Panc1 (cell line): ENCODE measurements around the gene RAD21L1. TPM values are rescaled to one million over a fixed set of nuclear protein-coding genes. Genes with fewer than 3 reads are reported as not detected.

ENCODE experiments used
- ATAC-seq: fragments of 200-7000 bp; cut with Tn5 transposase; 2 replicates; pipeline ENCODE4 v1.9.1; 2020; ENCODE audit warnings: mild to moderate bottlenecking, moderate library complexity
- BruUV-seq: library from RNA; stranded (reverse); fragments of 400-500 nt; replicated peaks from 2 replicates; lab custom pipeline; 2021; lab: Mats Ljungman, UMichigan
- CTCF ChIA-PET: fragments of 300-600 bp; sonication (Branson Sonifier 250); formaldehyde crosslinking; loops from one replicate; lab custom pipeline; 2022; ENCODE audit warnings: antibody characterized with exemption; lab: Charles Lee
- POLR2A ChIA-PET: fragments of 300-600 bp; sonication (Branson Sonifier 250); formaldehyde crosslinking; loops from one replicate; lab custom pipeline; 2022; ENCODE audit warnings: antibody characterized with exemption; lab: Charles Lee
- DNase-seq: peaks from one replicate; pipeline ENCODE4 v3.0.0-alpha.2; 2010; ENCODE audit warnings: low read depth, low spot score
- H3K27ac ChIP-seq: 2 replicates; pipeline ENCODE4 v1.5.1; 2011; ENCODE audit warnings: mild to moderate bottlenecking, low read length, inconsistent platforms
- H3K27me3 ChIP-seq: fragments of 200-500 bp; sonication (Bioruptor generic); 2 replicates; pipeline ENCODE4 v1.6.0; 2014; ENCODE audit warnings: low read length, inconsistent platforms; ENCODE audit not compliant: control insufficient read depth, insufficient read depth
- H3K36me3 ChIP-seq: fragments of 200-500 bp; sonication (Bioruptor generic); 2 replicates; pipeline ENCODE4 v1.5.1; 2014; ENCODE audit warnings: inconsistent platforms, mild to moderate bottlenecking, low read length, moderate library complexity; ENCODE audit not compliant: control insufficient read depth, insufficient read depth
- H3K4me1 ChIP-seq: 2 replicates; pipeline ENCODE4 v1.5.1; 2011; ENCODE audit warnings: inconsistent platforms, mild to moderate bottlenecking, low read length, moderate library complexity; ENCODE audit not compliant: control insufficient read depth, insufficient read depth
- H3K4me3 ChIP-seq, 2 experiments: 2 replicates each; pipeline ENCODE4 v1.5.1; 2011 to 2012; ENCODE audit warnings: low read depth in 2 of 2, low read length in 2 of 2, mild to moderate bottlenecking in 2 of 2, inconsistent platforms in 1 of 2, moderate library complexity in 1 of 2
- H3K9me3 ChIP-seq: fragments of 200-500 bp; sonication (Bioruptor generic); 2 replicates; pipeline ENCODE4 v1.5.1; 2014; ENCODE audit warnings: low read depth, mild to moderate bottlenecking, inconsistent platforms, low read length, moderate library complexity; ENCODE audit not compliant: control insufficient read depth, insufficient read depth
- POLR2AphosphoS5 ChIP-seq: IDR thresholded peaks from 2 replicates; pipeline ENCODE4 v1.6.1; 2012; ENCODE audit warnings: mild to moderate bottlenecking, low read depth, low read length, moderate library complexity
- SIN3A ChIP-seq: IDR thresholded peaks from 2 replicates; pipeline ENCODE4 v1.6.1; 2012; ENCODE audit warnings: low read depth, mild to moderate bottlenecking, low read length, moderate library complexity, borderline replicate concordance; ENCODE audit not compliant: insufficient read depth
- TCF7L2 ChIP-seq: IDR thresholded peaks from 2 replicates; pipeline ENCODE4 v1.6.1; 2011; ENCODE audit warnings: mild to moderate bottlenecking, low read depth, low read length, inconsistent platforms
- in situ Hi-C: cut with HindIII; loops from 2 replicates; pipeline ENCODE4 v1.10.0; 2016; ENCODE audit warnings: low sequenced_read_pairs, low pct_unique_long_range_greater_than_20kb
- intact Hi-C: fragments of 100-400 bp; cut with micrococcal nuclease; formaldehyde crosslinking; loops from one replicate; pipeline ENCODE4 v1.10.0; 2022; ENCODE audit not compliant: unreplicated experiment
- total RNA-seq: library from RNA; stranded (reverse); gene quantifications from one replicate; pipeline ENCODE4 v1.2.1, GENCODE V29; 2021; ENCODE audit not compliant: unreplicated experiment
- TF ChIP-seq, protein P1 (sequence below): fragments of 450-650 bp; IDR thresholded peaks from 2 replicates; pipeline ENCODE4 v1.5.1; 2017; ENCODE audit warnings: mild to moderate bottlenecking
- TF ChIP-seq, protein P2 (sequence below), 2 experiments: IDR thresholded peaks; 2 replicates each; pipeline ENCODE4 v1.6.1; 2011 to 2012; ENCODE audit warnings: low read depth in 2 of 2, control low read depth in 1 of 2, low read length in 1 of 2, mild to moderate bottlenecking in 1 of 2, moderate library complexity in 1 of 2; ENCODE audit not compliant: insufficient read depth in 1 of 2

Gene RAD21L1
- total RNA-seq, 1 experiment from 2014 or later, result 1.0 TPM

DNA sequence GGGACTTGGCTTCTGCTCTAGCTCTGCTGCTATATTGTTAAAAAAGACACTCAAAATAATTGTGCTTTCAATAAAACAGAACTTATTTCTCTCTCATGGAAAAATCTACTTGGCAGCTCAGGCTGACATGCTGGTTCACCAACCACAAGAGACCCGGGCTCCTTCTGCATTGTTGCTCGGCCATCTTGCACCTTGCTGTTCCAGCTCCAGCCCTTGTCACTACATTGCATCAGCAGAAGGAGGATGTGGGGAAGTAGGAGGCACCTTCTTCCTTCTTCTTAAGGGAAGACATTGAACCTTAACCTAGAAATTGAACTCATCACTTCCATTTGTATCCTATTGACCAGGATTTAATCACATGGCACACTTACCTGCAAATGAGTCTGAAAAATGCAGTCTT lies 29.2 kb upstream of the RAD21L1 start:
- H3K9me3 ChIP-seq, result no peaks in the 10 kb centered on the region
- H3K27ac ChIP-seq, result no peak overlapping the region
- POLR2A ChIA-PET, result no interaction called here
- no peak for ATAC-seq
- H3K27me3 ChIP-seq, result 0 out of 2 replicates have a peak, but pooled peaks cover 2% of the 10 kb centered on the region
- H3K4me3 ChIP-seq, result no peak overlapping the region
- TF ChIP-seq SIN3A (no peak), POLR2AphosphoS5 (no peak), TCF7L2 (no peak)
- TF ChIP-seq, protein P1, sequence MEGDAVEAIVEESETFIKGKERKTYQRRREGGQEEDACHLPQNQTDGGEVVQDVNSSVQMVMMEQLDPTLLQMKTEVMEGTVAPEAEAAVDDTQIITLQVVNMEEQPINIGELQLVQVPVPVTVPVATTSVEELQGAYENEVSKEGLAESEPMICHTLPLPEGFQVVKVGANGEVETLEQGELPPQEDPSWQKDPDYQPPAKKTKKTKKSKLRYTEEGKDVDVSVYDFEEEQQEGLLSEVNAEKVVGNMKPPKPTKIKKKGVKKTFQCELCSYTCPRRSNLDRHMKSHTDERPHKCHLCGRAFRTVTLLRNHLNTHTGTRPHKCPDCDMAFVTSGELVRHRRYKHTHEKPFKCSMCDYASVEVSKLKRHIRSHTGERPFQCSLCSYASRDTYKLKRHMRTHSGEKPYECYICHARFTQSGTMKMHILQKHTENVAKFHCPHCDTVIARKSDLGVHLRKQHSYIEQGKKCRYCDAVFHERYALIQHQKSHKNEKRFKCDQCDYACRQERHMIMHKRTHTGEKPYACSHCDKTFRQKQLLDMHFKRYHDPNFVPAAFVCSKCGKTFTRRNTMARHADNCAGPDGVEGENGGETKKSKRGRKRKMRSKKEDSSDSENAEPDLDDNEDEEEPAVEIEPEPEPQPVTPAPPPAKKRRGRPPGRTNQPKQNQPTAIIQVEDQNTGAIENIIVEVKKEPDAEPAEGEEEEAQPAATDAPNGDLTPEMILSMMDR, result no peak
- TF ChIP-seq, protein P2, sequence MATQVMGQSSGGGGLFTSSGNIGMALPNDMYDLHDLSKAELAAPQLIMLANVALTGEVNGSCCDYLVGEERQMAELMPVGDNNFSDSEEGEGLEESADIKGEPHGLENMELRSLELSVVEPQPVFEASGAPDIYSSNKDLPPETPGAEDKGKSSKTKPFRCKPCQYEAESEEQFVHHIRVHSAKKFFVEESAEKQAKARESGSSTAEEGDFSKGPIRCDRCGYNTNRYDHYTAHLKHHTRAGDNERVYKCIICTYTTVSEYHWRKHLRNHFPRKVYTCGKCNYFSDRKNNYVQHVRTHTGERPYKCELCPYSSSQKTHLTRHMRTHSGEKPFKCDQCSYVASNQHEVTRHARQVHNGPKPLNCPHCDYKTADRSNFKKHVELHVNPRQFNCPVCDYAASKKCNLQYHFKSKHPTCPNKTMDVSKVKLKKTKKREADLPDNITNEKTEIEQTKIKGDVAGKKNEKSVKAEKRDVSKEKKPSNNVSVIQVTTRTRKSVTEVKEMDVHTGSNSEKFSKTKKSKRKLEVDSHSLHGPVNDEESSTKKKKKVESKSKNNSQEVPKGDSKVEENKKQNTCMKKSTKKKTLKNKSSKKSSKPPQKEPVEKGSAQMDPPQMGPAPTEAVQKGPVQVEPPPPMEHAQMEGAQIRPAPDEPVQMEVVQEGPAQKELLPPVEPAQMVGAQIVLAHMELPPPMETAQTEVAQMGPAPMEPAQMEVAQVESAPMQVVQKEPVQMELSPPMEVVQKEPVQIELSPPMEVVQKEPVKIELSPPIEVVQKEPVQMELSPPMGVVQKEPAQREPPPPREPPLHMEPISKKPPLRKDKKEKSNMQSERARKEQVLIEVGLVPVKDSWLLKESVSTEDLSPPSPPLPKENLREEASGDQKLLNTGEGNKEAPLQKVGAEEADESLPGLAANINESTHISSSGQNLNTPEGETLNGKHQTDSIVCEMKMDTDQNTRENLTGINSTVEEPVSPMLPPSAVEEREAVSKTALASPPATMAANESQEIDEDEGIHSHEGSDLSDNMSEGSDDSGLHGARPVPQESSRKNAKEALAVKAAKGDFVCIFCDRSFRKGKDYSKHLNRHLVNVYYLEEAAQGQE (IDR thresholded peaks at IDR 0.05; ENCODE audit: insufficient read depth in 1 of 2, low read depth in 2 of 2, low read length in 1 of 2), result no peak
- CTCF ChIA-PET, result no interaction called here
- DNase-seq, result no peak
- BruUV-seq, result no TSS peak
- no peaks in the 10 kb centered on the region for H3K4me1 ChIP-seq
- in situ Hi-C loops (no loop called here), intact Hi-C loops (no loop called here)
- H3K36me3 ChIP-seq, result no peaks in the 10 kb centered on the region

DNA sequence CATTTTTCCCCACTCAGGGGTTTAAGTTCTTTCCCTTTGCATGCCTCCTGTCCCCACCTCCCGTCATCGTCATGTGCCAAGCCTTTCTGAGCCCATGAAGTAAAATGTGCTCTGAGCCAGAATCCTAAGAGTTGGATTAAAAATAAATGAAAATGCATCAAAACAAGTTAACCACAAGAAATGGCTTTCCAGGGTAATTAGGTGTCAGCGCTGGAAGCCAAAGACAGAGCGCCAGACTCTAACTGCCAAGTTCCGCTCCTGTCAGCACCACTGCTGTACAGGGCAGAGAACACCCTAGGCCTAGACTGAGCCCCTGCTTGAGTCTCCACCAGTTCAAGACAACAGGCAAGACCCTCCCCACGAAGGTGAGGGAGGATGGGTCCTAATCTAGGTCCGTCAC lies 28.0 kb upstream of the RAD21L1 start:
- ATAC-seq (no peak), DNase-seq (no peak)
- no TSS peak for BruUV-seq
- Histone ChIP-seq H3K9me3 (no peaks in the 10 kb centered on the region), H3K27me3 (peaks cover under 1% of the 10 kb centered on the region; the same call in 1 of the 2 replicates), H3K27ac (no peak overlapping the region), H3K4me1 (no peaks in the 10 kb centered on the region), H3K4me3 (no peak overlapping the region), H3K36me3 (no peaks in the 10 kb centered on the region)
- POLR2A ChIA-PET, result no interaction called here
- TF ChIP-seq, protein P1, result no peak
- TF ChIP-seq, protein P2 (IDR thresholded peaks at IDR 0.05; ENCODE audit: insufficient read depth in 1 of 2, low read depth in 2 of 2, low read length in 1 of 2), result no peak
- no peak for TF ChIP-seq SIN3A
- TF ChIP-seq TCF7L2, result no peak
- no peak for TF ChIP-seq POLR2AphosphoS5
- in situ Hi-C loops, result no loop called here
- intact Hi-C loops, result no loop called here
- CTCF ChIA-PET, result no interaction called here
